ENCODE data around the gene SMIM10L1. TPM values are rescaled to one million over a fixed set of nuclear protein-coding genes. Genes with fewer than 3 reads are reported as not detected.

SMIM10L1 gene
- total and polyA plus RNA-seq, 2 of the 8 experiments (the other 6 are each of a cell fraction or from before 2014, with no cell fraction given) = 3.7 to 14.2 TPM

- TF ChIP-seq CTCF (IDR thresholded peaks at IDR 0.05; ENCODE audit: control extremely low read depth in 1 of 3, insufficient read depth in 1 of 3, low read depth in 1 of 3, low read length in 3 of 3) (no peak), BACH1 (IDR thresholded peaks at IDR 0.05; ENCODE audit: low read length) (no peak), USF2 (IDR thresholded peaks at IDR 0.05; ENCODE audit: low read length) (no peak), BRCA1 (IDR thresholded peaks at IDR 0.05; ENCODE audit: low read depth, low read length) (no peak), TCF12 (IDR thresholded peaks at IDR 0.05; ENCODE audit: low read depth, low read length) (no peak), POLR2AphosphoS5 (IDR thresholded peaks at IDR 0.05; ENCODE audit: low read depth, low read length) (no peak), GABPA (IDR thresholded peaks at IDR 0.05; ENCODE audit: borderline replicate concordance, insufficient read depth, low read length) (no peak)
These were observed 26.7 kb upstream of the SMIM10L1 start (continued) for GRCh38 chr12:11144297-11144696.
